Inflammatory macrophage treated with lipopolysaccharide for 1 hour (primary cell): ENCODE results near the gene TOR1AIP2.

Experiments used
- DNase-seq, 2 donors: peaks; one replicate each; pipeline ENCODE4 v3.0.0-alpha.2; 2020 to 2022

Gene TOR1AIP2

GRCh38 chr1:179825206-179825605 lies 52.4 kb downstream of the TOR1AIP2 start:
- no peak for DNase-seq

DNA sequence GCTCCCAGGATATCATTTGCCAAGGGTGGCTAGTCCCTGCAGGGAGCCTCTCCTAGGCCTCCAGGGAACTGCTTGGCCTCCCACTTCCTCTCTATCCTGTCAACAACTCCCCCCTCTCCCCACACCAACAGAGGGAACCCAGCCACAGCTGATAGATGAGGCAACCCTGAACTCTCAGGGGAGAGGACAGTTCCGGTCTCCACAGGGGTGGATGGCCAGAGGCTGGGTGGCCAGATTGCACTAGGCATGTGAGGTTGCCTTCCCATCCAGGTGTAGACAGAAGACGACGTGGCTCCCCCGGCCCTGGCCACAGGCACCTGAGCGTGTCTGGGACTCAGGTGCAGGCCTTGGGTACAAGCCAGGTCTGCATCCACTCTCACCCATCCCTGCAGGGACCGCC lies 53.3 kb downstream of the TOR1AIP2 start:
- DNase-seq: peak; percentile 8 to 11

GRCh38 chr1:179823693-179824092 lies 53.9 kb downstream of the TOR1AIP2 start:
- DNase-seq: no peak

GRCh38 chr1:179822065-179822464 lies 55.5 kb downstream of the TOR1AIP2 start:
- DNase-seq: no peak

DNA sequence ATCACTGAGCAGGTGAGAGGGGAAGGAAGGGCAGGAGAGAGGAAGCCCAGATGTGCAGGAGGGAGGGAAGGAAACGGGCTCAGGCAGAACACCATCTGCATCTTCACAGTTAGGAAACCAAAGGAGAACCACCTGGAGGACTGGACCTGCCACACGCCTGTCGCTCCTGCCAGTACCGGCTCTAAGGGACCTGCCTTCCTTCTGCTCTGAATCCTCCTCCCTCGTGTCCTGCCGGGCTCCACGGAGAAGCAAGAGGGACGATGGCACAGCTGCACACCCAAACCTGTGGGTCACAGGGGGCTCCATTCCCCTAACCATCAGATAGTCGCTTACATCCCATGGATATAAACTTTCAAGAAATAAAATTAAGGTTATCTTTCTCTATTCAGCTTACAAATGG lies 56.1 kb downstream of the TOR1AIP2 start:
- no peak for DNase-seq

DNA sequence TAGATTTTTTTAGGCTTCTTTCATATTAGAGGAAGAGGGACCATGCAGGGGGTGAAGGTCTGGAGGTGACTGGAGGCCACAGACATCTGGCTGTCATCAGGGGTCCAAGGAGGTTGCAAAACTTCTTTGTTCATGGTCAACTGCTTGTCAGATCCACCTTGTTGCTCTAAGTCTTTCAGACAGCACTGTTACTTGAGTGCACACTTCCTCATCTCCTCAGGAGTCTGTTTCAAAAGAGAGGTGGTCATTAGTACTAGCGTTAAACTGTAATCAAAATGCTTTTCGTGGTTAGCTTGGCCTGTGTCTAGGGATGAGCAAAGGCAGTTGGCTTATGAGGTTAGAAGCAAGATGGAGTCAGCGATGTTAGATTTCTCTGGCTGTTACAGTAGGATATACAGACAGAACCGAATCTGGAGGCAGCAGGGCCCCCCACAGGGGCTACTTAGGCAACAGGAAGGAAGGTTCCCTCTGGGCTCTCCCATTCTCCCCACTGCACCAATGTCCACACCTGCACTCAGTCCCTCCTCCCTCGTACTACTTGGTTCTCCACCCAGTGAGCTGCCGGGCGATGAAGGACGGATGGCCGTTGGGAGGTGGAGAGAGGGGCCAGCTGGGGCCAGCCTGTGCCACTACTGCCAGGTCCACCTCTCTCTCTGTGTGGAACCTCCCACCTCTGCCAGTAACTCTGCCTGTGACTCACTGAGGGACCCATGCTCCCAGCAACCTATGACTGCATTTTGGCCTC lies 57.2 kb downstream of the TOR1AIP2 start:
- DNase-seq: no peak

DNA sequence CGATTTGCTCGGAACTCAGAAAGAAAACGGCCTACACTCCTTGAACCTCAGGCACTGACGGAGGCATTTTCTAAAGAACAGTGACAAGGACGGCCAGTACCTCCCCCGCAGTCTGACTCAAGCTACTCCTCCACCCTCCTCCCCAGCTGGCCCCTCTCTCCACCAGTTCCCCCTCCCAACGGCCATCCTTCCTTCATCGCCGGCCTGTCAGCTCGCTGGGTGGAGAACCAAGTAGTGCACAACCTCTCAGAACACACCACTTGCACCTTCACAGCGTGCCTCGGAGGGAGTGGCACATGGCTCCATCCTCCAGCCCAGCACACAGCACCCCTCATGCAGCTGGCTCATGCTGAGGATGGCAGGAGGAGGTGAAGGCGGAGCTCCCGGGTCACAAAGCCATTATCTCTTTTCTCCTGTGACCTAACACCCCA lies 58.8 kb downstream of the TOR1AIP2 start:
- DNase-seq: no peak

DNA sequence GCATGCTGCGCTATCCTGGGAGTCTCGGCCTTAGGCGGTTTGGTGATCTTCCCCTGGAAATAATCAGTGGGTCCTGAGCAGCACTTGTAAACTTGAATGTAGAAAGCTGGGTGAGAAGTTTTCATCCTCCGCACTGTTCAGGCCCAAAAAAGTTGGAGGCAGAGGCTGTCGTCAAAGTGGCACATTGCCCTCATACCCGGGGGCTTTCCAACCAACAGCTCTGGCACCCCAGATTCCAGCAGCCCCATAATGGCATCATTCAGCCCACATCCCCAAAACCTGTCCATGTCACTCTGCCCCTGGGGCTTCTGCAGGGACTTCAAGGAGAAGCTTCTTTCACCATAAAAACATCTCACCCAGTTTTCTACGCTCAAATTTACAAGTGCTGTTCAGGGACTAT lies 59.3 kb downstream of the TOR1AIP2 start:
- no peak for DNase-seq

- DNase-seq: no peak
Observed at GRCh38 chr1:179817789-179818188, 59.8 kb downstream of the TOR1AIP2 start.

- DNase-seq: no peak
Observed at GRCh38 chr1:179817056-179817455, 60.5 kb downstream of the TOR1AIP2 start.

DNA sequence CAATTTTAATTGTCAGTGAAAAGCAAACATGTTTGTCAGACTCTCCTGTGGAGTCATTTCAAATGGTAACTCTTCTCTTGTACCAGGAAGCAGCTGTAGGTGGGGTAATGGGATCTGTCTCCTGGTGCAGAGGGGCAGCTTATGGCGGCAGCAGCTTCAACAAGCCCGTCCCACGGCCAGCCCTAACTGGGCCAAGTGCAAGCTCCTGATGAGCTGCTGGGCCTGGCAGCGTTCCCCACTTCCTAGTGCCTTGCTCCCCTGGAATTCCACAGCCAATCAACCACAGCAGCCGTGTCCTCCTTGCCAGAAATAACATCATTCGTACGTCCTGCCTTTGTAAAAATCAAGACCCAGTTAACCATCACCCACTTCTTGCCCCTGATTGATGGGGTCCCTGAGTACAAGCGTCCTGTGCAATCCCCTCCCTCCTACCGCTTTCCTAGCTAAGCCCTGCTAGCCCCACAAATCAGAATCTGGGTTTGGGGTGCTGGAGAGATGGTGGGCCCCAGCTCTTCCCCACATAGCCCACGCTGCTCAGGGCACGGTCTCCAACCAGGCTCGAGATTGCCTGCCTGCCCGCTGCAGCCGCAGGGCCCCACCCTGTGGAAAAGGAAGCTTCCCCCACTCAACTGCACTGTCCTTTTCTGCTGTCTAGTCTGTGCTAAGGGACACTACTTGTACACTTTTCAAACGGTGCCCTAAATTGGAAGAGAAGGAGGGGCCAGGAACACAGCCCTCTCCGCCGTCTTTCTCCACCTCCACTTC lies 61.2 kb downstream of the TOR1AIP2 start:
- DNase-seq: no peak

- DNase-seq: no peak
Observed at GRCh38 chr1:179815641-179816040, 62.0 kb downstream of the TOR1AIP2 start.

- no peak for DNase-seq
Observed at GRCh38 chr1:179814546-179814838, 63.1 kb downstream of the TOR1AIP2 start.

- DNase-seq: no peak
Observed at GRCh38 chr1:179813626-179814545, 63.7 kb downstream of the TOR1AIP2 start.

- no peak for DNase-seq
Observed at GRCh38 chr1:179812501-179813292, 64.9 kb downstream of the TOR1AIP2 start.

DNA sequence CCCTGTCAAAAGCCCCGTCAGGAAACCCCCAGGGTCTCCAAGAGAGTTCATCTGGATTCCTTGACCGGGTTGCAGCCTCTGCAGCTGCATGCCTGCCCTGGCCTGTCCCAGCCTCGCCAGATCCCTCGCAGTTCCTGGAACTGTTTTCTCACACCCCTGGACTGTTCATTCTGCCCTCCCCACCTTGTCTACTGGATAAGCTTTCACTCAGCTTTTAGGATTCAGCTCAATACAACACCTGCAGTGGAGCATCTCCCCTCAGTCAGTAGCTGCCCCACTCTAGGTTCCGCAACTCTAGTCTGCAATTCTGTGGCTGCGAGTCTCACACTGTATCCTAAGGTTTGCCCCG lies 67.3 kb downstream of the TOR1AIP2 start:
- no peak for DNase-seq

GRCh38 chr1:179809506-179810366 lies 67.9 kb downstream of the TOR1AIP2 start:
- peak; percentile 37 to 79 for DNase-seq

GRCh38 chr1:179808503-179808902 lies 69.1 kb downstream of the TOR1AIP2 start:
- no peak for DNase-seq

DNA sequence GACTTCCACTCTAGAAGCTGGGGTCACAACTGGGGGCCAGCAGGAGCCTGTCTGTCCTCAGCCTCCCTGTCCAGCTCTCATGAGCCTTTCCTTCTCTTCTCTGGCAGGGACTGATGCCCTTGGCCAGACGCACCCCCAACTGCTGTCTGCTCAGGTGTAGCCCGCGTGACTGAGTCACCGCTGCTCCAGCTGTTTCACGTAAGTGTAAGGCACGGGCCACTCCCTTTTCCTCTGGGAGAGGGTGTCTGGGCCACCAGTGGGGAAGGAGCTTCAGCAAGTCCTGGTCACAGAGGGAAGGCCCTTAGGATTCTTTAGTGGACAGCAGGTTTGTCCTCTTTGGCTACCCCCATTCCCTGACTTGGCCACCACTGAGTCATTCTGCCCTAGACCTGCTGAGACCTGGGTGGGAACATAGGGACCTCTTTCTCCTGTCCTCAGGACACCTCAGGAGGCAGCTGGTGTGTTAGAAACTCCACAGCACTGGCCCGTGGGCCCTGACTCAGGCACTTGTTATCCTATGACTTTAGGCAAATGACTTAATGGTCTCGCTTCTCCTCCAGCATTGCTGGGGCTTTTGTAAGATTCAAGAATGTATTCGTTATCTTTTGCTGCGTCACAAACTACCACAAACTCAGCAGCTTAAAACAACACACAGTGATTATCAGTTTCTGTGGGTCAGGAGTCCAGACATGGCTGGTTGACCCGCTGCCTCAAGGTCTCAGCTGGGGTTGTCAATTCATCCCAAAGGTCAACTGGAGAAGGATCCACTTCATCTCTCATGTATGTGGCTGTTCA lies 69.7 kb downstream of the TOR1AIP2 start:
- DNase-seq: no peak

DNA sequence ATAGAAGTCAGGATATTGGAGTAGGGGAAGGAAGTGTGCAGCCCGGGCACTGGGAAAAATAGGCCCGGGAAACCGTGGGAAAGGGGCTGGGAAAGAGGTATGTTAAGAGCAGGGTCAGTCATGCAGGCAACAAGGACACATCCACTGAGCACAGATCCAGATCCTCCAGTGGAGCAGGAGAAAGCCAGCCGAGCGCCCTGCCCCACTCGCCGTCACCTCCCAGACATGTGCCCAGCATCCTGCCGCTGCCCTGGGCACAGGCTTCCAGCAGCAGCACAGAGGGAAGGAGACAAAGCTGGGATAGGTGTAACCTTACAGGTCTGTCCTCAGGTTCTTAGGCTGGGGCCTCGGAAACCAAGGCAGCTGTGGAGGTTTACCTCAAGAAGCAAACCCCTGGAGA lies 70.3 kb downstream of the TOR1AIP2 start:
- DNase-seq: no peak

DNA sequence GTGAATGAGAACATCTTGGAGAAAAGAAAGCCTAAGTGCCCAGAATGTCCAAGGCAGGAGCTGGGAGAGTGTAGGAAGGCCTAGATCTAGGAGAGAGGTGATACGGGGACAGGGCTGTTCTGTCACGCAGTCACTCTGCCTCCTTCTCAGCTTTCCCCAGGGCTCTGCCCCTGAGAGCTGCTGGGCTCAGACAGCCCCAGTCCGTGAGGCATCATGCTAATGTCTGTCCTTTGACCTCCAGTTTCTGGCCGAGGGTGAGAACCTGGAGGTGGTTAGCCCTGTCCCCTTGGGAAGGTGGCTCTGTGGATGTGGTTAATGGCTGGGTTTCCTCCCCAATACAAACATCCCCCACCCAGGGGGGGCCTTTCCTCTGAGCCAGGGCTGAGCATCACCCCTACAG lies 71.3 kb downstream of the TOR1AIP2 start:
- no peak for DNase-seq
